Measurements from ENCODE around the gene IP6K2. TPM values are rescaled to one million over a fixed set of nuclear protein-coding genes. Genes with fewer than 3 reads are reported as not detected.
"Not testable (repeated sequence)": the region's sequence is repeated elsewhere in the genome, so short reads cannot be mapped to it uniquely, and the experiment has no call there.

The IP6K2 gene, protein sequence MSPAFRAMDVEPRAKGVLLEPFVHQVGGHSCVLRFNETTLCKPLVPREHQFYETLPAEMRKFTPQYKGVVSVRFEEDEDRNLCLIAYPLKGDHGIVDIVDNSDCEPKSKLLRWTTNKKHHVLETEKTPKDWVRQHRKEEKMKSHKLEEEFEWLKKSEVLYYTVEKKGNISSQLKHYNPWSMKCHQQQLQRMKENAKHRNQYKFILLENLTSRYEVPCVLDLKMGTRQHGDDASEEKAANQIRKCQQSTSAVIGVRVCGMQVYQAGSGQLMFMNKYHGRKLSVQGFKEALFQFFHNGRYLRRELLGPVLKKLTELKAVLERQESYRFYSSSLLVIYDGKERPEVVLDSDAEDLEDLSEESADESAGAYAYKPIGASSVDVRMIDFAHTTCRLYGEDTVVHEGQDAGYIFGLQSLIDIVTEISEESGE
- polyA plus RNA-seq (ENCODE audit: insufficient read length in 12 of 12) = 100 to 1,000 TPM in 3 of 12 donors, 10 to 100 TPM in 8, not detected in 1; 64.8 to 144 (median 77.8) TPM
- long read RNA-seq, donor 1, transcript IP6K2-221 (2 exons, 1,673 nt) = minor isoform, 15 of 61 reads
- long read RNA-seq, donor 1, transcript IP6K2-202 (3 exons, 1,185 nt) = minor isoform, 12 of 61 reads
- long read RNA-seq, donor 1, transcript IP6K2-208 (2 exons, 1,124 nt) = major isoform, 16 of 61 reads
- long read RNA-seq, donor 1, partial matches to known transcripts = 0 of 61 reads
- long read RNA-seq, donor 1, other reads (novel, unspliced or antisense) = 6 of 61 reads
- long read RNA-seq, donor 2, transcript IP6K2-201 (6 exons, 1,775 nt) = major isoform, 9 of 23 reads
- long read RNA-seq, donor 2, partial matches to known transcripts = 0 of 23 reads
- long read RNA-seq, donor 2, other reads (novel, unspliced or antisense) = 7 of 23 reads
- long read RNA-seq, donor 3, partial matches to known transcripts = 0 of 7 reads
- long read RNA-seq, donor 3, other reads (novel, unspliced or antisense) = 0 of 7 reads
- long read RNA-seq, donor 4, partial matches to known transcripts = 5 of 11 reads
- long read RNA-seq, donor 4, other reads (novel, unspliced or antisense) = 0 of 11 reads
- long read RNA-seq, donor 5, transcript IP6K2-221 (2 exons, 1,673 nt) = minor isoform, 8 of 26 reads
- long read RNA-seq, donor 5, transcript IP6K2-201 (6 exons, 1,775 nt) = major isoform, 9 of 26 reads
- long read RNA-seq, donor 5, partial matches to known transcripts = 0 of 26 reads
- long read RNA-seq, donor 5, other reads (novel, unspliced or antisense) = 0 of 26 reads
- long read RNA-seq, donor 6, partial matches to known transcripts = 0 of 10 reads
- long read RNA-seq, donor 6, other reads (novel, unspliced or antisense) = 0 of 10 reads
- long read RNA-seq, donor 7, partial matches to known transcripts = 11 of 22 reads
- long read RNA-seq, donor 7, other reads (novel, unspliced or antisense) = 0 of 22 reads
- long read RNA-seq, donor 8, transcript IP6K2-221 (2 exons, 1,673 nt) = major isoform, 11 of 28 reads
- long read RNA-seq, donor 8, transcript IP6K2-201 (6 exons, 1,775 nt) = minor isoform, 6 of 28 reads
- long read RNA-seq, donor 8, partial matches to known transcripts = 0 of 28 reads
- long read RNA-seq, donor 8, other reads (novel, unspliced or antisense) = 0 of 28 reads
- long read RNA-seq, donor 9, transcript IP6K2-202 (3 exons, 1,185 nt) = major isoform, 5 of 13 reads
- long read RNA-seq, donor 9, partial matches to known transcripts = 0 of 13 reads
- long read RNA-seq, donor 9, other reads (novel, unspliced or antisense) = 0 of 13 reads
- long read RNA-seq, donor 10, transcript IP6K2-201 (6 exons, 1,775 nt) = major isoform, 5 of 24 reads
- long read RNA-seq, donor 10, partial matches to known transcripts = 0 of 24 reads
- long read RNA-seq, donor 10, other reads (novel, unspliced or antisense) = 5 of 24 reads
- long read RNA-seq, donor 11, transcript IP6K2-201 (6 exons, 1,775 nt) = major isoform, 6 of 33 reads
- long read RNA-seq, donor 11, partial matches to known transcripts = 19 of 33 reads
- long read RNA-seq, donor 11, other reads (novel, unspliced or antisense) = 0 of 33 reads

DNA sequence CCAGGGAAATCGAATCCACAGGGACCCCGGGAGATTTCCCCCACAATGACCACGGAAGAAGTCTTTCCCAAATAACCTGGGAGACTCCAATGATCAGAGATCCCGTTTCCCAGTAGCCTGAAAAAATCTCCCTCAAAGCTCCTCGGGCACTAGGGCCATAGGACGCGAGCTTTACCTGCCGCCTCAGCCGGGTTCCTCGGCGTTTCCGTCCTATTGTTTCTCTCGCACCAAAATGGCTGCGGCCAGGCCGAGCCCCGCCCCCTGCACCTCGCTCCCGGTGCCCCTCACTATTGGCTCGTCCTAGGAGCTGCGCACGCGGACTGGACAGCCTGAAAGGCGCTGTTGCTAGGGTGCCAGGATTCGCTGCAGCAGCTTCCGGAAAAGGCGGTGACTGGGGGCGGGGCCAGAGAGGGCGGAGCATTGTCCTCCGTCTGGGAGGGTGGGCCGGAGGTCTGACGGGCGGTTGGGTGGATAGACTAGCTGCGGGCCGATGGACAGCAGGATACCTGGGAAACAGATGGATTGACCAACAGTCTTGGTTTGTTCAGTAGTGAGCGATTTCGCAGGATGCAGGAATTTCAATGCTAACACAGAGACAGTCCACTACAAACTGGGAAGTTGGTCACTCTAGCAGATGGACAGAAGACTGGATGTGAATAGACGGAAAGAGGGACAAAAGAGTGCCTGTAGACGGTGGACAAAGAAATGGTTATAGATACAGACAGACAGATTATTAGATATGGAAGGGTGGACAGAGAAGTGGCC lies at the start of gene IP6K2:
IP6K2 (minus strand) TSS at position 240 of the 765 bp plus-strand sequence. CDS start 21,930 bp downstream, outside the sequence.
- DNase-seq = peak; percentile 99

DNA sequence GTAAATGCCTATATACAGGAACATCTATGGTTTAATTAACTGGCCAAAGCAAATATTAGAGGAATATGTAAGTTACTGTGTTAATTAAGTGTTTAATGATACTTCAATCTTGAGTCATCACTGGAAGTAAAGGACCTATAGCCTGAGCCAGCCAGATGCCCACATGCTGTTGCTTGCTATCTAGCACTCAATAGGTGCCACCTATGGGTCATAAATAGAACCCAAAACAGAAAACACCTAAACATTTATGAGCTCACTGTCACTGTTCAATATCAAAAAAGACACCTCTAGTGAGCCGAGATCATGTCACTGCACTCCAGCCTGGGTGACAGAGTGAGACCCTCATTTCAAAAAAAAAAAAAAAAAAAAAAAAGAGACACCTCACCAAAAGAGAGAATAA lies 48.4 kb upstream of the IP6K2 start:
- no peak for DNase-seq

DNA sequence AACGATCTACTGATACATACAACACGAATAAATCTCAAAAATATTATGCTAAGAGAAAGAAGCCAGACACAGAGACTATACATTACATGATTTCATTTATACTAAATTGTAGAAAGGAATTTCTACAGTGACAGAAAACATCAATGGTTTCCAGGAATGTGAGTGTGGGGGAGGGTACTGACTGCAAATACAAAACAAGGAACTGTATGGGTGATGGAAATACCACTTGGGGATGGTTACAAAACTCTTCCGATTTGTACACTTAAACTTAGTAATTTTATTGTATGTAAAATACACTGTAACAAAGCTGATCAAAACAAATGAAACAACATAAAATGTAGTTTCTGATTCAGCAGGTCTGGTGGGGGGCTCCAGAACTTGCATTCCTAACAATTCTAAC lies 45.8 kb upstream of the IP6K2 start:
- no peak for DNase-seq

GRCh38 chr3:48759991-48760540 lies 43.0 kb upstream of the IP6K2 start:
- DNase-seq = not testable (repeated sequence)

GRCh38 chr3:48759531-48759930 lies 42.5 kb upstream of the IP6K2 start:
- DNase-seq = not testable (repeated sequence)

GRCh38 chr3:48759071-48759470 lies 42.0 kb upstream of the IP6K2 start:
- DNase-seq = no peak

DNA sequence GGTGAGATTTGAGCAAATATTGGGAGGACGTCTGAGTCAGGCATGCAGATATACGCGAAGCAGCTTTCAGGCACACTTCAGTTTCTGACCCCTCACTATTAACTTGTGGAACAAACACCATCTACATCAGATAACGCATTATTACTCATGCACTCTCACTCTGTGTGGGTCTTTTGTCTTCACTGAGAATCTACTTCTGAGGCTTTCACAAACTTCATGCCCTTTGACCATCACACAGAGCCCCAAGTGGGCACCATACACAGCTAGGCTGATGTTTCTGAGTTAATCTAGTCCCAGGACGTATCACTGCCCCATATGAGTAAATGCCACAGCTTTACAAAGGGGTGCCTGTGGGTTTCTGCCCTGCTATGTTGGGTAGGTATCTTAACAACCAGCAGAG lies 39.6 kb upstream of the IP6K2 start:
- DNase-seq = no peak

GRCh38 chr3:48750856-48751255 lies 33.8 kb upstream of the IP6K2 start:
- no peak for DNase-seq

GRCh38 chr3:48748754-48749153 lies 31.7 kb upstream of the IP6K2 start:
- DNase-seq = no peak

DNA sequence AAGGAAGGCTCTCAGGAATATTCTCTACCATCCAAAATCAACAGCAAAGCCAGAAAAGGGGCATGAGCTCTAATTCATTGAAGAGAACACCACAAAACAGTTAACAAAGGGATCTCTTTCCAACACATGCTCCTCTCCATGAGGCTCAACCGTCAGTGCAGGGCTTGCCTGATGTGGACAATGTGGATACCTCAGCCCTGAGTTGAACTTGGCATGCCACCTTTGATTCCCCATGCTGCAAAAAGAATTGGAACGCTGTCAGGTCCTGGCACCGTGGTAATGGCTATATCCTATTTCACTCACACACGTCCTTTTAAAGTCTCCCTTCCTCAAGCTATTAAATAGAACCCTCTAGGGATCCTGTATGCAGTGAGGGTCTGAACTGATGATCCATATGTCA lies 30.7 kb upstream of the IP6K2 start:
- no peak for DNase-seq

- no peak for DNase-seq
Observed at GRCh38 chr3:48747015-48747615, 30.1 kb upstream of the IP6K2 start.

GRCh38 chr3:48743773-48744172 lies 26.8 kb upstream of the IP6K2 start:
- DNase-seq = no peak

DNA sequence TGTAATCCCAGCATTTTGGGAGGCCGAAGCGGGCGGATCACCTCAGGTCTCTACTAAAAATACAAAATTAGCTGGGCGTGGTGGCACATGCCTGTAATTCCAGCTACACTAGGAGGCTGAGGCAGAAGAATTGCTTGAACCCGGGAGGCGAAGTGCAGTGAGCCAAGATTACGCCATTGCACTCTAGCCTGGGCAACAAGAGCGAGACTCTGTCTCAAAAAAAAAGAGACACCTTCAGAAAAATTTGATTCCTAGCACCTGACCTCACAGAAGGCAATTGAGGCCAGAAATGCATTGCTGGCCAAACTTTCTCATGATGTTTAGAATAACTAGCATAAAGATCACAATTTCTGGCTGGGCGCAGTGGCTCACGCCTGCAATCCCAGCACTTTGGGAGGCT lies 24.2 kb upstream of the IP6K2 start:
- DNase-seq = not testable (repeated sequence)

GRCh38 chr3:48739955-48740823 lies 23.2 kb upstream of the IP6K2 start:
- DNase-seq = peak; percentile 51

DNA sequence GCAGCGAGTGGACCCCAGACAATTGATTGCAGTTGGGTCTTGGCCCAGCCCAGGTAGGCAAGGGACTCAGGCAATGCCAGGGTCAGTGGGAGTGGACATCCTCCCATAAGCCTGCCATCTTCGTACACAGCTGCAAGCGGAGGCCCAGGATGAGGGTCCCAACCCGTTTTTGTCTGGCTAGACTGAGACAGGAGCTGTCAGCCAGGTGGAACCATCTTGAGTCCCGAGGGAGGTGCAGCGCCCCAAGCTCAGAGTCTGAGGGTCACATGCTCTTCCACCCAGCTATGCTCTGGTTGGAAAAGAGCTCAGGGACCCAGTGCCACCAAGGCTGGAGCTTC lies 22.6 kb upstream of the IP6K2 start:
- no peak for DNase-seq

- no peak for DNase-seq
Observed at GRCh38 chr3:48738926-48739616, 22.1 kb upstream of the IP6K2 start.

DNA sequence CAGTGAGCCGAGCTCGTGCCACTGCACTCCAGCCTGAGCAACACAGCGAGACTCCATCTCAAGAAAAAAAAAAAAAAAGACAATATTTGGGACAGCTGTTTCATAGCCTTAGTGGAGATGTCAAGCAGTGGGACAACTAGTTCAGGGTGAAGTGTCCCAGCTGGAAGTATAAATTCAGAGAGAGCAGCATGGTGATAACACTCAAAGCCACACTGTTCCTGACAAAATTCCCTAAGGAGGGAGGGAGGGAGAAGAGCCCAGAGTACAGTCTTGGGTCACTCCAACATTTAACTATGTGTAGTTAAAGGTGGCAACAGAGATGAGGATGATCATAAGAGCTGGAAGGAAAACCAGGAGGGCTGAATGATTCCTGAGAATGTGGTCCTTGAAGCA lies 21.1 kb upstream of the IP6K2 start:
- DNase-seq = no peak

Measured in muscle of arm (tissue), 14 donors.